Measurements from ENCODE around the gene GJA3.

Gene GJA3

DNA sequence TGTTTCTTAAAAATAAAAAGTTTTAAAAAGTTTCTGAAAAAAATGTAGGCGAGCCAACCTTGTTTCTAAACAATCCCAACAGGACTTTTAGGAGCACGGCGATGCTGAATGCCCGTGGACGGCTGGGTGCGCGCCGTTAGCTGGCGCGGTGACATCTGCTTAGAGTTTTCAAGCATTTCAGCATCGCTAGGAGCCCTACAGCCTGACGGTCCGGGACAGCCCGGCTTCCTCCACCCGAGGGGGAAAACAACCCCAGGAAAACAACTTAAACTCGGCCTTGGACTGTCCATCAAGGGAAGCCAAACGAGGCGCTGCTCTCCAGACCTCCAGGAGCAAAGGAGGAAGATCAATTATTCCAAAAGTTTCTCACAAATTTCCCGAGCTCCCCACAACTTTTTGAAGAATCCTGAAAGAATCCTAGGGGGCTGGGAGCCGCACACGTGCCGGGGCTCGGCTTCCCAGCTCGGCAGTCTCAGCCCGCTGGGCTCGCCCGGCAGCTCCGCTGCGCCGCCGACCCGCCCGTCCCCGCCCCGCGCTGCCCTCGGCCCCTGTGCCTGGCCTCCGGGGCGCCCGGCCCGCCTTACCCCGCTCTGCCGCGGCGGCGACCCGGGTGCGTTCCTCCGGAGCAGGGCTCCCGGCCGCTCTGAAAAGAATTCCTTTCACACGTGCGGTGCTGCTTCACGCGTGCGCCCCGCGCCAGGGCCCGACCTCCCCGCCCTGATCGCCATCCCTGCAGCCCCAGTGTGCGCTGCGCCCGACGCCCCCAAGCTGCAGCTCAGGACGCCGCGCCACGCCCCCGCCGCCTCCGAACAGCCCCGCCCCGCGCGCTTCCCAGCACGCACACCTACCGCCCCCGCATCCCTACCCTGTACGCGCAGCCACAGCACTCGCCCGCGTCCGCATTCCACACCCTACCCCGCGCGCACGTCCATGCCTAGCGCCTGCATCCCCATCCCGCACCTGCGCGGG lies at the start of gene GJA3:
Gene GJA3, minus strand, starts transcription at position 747 of the 969 bp plus-strand sequence. CDS start 17,764 bp downstream, outside the sequence.
- H3K4me1 Mint-ChIP-seq (ENCODE audit: low read depth) = peaks cover 21% of the 10 kb centered on the region

DNA sequence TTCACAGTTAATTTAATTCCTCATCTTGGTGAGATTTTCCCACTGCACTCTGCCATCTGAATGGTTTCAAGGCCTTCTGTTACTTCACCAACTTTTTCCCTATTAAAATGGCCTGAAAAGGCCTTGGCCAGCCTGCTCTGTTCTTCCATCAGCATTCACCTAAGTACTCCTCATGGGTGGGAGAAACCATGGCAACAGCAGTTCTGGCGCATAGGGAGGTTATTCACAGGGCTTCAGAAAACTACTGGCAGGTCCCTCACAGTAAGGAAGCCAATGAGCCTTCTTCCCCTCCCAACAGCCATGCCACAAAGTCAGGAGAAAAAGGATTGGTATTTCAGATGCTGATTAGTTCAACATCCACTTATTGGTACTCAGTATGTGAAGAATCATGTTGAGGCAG lies 49.1 kb upstream of the GJA3 start:
- Mint-ChIP-seq H3K9me3 (peaks cover 2% of the 10 kb centered on the region), H3K4me1 (ENCODE audit: low read depth) (no peaks in the 10 kb centered on the region), H3K27ac (no peak overlapping the region), H3K4me3 (no peak overlapping the region), H3K27me3 (peaks cover 27% of the 10 kb centered on the region), H3K36me3 (ENCODE audit: low read depth) (no peaks in the 10 kb centered on the region)
- DNase-seq = no peak

More for the DNA sequence above, at the start of gene GJA3:
- peaks cover 44% of the 10 kb centered on the region for H3K27me3 Mint-ChIP-seq
- H3K9me3 Mint-ChIP-seq = no peaks in the 10 kb centered on the region
- peak; percentile 75 for DNase-seq
- peak within 1 kb of the TSS; percentile 73 for H3K27ac Mint-ChIP-seq
- H3K4me3 Mint-ChIP-seq = peak within 1 kb of the TSS; percentile 82
- no peaks in the 10 kb centered on the region for H3K36me3 Mint-ChIP-seq (ENCODE audit: low read depth)

DNA sequence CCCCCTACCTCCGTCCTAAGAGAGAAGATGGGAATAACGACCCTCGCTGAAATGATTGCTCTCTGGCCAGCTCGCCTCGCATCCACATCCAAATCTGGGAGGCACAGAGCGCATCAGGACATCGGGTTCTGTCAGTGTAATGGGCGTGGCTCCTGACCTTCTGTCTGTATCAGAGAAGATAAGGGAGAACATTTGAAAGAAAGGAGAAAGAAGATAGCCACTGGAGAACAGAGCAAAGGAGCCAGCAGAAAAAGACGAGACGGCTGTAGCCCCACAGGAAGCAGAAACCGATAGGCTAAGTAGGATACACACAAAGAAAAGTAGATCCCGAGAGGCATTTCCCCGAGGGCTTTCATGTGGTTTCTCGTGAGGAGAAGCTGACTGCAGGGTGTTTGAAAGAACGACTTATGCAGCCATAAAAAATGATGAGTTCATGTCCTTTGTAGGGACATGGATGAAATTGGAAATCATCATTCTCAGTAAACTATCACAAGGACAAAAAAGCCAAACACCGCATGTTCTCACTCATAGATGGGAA lies 45.9 kb upstream of the GJA3 start:
- Mint-ChIP-seq H3K4me3 (no peak overlapping the region), H3K27ac (no peak overlapping the region), H3K27me3 (peaks cover 31% of the 10 kb centered on the region), H3K4me1 (ENCODE audit: low read depth) (no peaks in the 10 kb centered on the region), H3K36me3 (ENCODE audit: low read depth) (no peaks in the 10 kb centered on the region), H3K9me3 (peaks cover under 1% of the 10 kb centered on the region)
- no peak for DNase-seq

DNA sequence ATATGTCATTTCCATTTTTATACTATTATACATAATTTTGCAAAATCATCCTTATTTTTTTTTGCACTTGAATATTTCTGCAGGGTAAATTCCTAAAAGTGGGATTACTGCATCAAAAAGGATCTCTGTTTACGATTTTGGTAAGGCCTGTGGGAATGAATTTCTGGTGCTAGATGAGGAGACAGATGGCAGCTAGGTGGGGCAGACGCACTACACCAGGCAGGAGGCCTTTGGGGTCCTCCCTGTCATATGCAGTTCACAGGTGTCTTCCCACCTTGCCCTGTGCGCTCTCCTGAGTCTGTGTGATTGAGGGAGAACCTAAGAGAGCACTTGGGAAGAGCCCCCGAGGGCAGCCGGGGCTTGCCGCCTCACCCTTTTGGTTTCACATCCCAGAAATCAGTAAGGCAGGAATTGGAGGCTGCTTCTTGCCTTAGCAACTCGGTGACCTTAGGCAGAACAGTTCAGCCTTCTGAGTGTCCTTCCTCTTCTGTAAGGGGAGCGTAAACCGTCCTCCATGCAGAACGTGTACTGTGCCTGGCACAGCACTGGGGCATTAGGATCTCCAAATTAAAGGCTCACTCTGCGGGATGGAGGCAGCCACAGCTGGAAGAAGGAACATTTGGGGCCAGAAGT lies 45.3 kb upstream of the GJA3 start:
- Mint-ChIP-seq H3K27ac (no peak overlapping the region), H3K4me1 (ENCODE audit: low read depth) (no peaks in the 10 kb centered on the region), H3K36me3 (ENCODE audit: low read depth) (no peaks in the 10 kb centered on the region), H3K9me3 (peaks cover 2% of the 10 kb centered on the region), H3K27me3 (peaks cover 31% of the 10 kb centered on the region), H3K4me3 (no peak overlapping the region)
- DNase-seq = no peak

DNA sequence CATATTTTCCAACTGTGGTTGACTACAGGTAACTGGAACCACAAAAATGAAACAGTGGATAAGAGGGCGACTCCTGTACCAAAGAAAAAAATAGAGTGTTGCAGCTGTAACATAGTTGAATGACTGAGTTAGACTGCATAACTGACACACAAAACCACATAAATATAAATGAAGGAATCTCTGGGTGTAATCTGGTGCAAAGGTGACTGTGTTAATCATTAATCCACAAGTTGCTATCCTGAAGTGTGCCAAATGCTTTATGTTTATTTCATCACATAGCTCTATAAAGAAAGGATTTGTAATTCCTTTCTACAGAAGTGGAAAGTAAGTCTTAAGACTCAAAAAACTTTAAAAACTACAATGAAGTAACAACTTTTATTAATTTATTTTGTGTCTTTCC lies 37.9 kb upstream of the GJA3 start:
- peaks cover 41% of the 10 kb centered on the region for H3K27me3 Mint-ChIP-seq
- DNase-seq = no peak
- peaks cover 19% of the 10 kb centered on the region for H3K4me1 Mint-ChIP-seq (ENCODE audit: low read depth)
- H3K9me3 Mint-ChIP-seq = peaks cover 2% of the 10 kb centered on the region
- H3K36me3 Mint-ChIP-seq (ENCODE audit: low read depth) = no peaks in the 10 kb centered on the region
- no peak overlapping the region for H3K4me3 Mint-ChIP-seq
- H3K27ac Mint-ChIP-seq = no peak overlapping the region

DNA sequence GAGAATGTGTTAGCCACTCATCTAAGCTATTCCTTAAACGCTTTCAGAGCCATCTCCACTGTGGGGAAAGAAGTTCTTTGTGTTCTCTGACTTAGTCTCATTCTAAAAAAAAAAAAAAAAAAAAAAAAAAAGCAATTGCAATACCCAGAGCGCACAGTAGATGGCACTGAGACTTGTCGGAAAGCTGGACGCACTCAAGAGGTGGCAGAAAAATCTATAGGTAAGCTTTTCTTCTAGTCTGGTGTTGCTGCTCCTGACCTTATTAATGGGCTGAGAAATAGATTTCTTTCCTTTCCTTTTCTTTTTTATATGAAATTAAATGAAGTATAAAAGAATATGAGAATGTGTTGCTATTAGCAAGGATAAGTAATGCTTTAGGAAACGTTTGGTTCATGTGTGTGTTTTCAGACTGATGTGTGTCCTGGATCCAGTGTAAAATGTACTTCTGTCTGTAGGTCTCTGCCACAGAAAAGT lies 36.5 kb upstream of the GJA3 start:
- Mint-ChIP-seq H3K27ac (no peak overlapping the region), H3K4me3 (no peak overlapping the region), H3K4me1 (ENCODE audit: low read depth) (peaks cover 21% of the 10 kb centered on the region), H3K27me3 (peaks cover 42% of the 10 kb centered on the region), H3K9me3 (peaks cover 2% of the 10 kb centered on the region), H3K36me3 (ENCODE audit: low read depth) (no peaks in the 10 kb centered on the region)
- DNase-seq = no peak

DNA sequence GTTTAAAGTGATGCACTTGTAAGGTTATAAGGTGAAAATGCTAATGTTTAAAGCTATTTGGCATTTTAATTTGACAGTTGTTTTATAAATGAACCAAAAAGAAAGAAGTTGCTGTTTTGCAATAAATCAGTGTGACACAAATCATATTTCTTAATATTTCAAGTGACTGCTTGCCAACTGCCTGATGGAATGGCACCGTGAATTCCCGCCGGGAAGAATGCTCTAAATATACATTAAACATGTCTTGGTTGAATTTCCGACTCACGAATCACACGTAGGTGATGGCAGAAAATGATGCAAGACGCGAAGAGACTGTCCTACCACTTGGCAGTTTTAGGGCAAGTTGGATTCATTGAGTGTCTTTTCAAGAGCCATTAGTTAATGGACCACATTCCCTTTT lies 34.9 kb upstream of the GJA3 start:
- H3K9me3 Mint-ChIP-seq = no peaks in the 10 kb centered on the region
- no peak overlapping the region for H3K27ac Mint-ChIP-seq
- H3K27me3 Mint-ChIP-seq = peaks cover 56% of the 10 kb centered on the region
- no peak overlapping the region for H3K4me3 Mint-ChIP-seq
- no peaks in the 10 kb centered on the region for H3K36me3 Mint-ChIP-seq (ENCODE audit: low read depth)
- DNase-seq = no peak
- peaks cover 27% of the 10 kb centered on the region for H3K4me1 Mint-ChIP-seq (ENCODE audit: low read depth)

DNA sequence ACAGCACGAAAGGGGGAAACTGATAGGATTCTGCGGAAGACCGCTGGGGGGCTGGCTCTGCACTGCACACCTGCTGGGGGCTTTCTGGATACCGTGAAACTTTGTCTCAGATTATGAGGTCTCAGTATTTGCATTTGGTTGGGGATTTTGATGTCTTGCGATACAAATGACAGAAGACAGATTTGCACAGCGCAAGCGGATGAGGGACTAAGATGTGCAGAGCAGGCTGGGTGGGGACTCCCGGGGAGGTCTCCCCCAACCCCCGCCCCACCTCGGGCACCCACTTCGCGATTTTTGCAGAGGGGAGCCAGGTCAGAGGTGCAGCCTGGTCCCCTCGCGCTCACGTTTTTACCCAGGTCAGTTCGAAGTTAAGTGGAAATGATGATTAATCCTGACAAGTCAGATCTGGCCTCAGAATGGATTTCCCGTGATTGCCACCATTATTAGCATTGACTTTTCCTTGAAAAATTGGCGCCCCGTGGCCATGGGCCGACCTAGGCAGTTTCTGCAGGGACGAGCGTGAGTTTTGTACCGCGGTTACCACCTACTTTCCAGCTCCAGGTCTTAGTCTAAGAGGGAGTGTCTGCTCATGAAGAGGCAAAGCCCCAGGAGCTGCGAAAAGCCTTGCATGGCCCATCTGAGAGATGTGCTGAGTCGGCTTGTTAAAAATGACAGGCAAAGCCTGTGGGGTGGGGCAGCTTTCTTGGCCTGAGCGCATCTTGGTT lies 33.2 kb upstream of the GJA3 start:
- Mint-ChIP-seq H3K4me3 (peak overlapping the region; percentile 68), H3K27me3 (peaks cover 66% of the 10 kb centered on the region), H3K4me1 (ENCODE audit: low read depth) (peaks cover 24% of the 10 kb centered on the region), H3K36me3 (ENCODE audit: low read depth) (no peaks in the 10 kb centered on the region), H3K27ac (no peak overlapping the region), H3K9me3 (no peaks in the 10 kb centered on the region)
- DNase-seq = peak; percentile 57

DNA sequence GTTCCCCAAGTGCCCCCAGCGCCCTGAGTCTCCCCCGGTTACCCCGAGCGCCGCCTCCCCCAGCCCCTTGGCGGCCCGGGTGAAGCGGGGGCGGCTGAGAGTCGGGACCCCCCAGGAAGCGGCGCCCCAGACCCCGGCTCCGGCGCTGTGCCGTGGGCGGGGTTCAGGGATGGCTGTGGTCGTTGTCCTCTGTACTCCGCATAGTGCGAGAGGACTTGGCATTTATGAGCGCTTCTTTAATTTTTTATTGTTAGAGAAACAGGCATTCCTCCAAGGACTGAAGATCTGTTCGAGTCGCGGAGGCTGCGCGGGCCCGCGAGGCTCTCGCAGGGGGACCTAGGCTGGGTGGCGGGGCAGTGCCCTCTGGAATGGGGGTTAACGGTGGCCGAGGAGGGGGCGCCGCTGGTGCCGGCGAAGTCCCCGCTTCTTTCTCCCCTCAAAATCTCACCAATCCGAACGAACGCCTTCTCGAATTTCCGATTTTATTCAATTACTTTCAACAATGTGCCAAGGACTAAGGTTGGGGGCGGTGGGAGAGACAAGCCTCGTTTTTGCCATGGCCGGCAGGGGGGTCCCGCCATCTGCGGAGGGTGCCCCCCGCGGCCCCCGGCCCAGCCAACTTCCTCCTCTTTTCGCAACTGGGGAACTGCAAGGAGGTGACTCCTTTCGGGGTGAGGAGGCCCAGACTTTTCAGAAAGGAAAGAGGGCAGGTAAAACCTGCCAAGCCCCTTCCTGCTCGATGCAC lies 32.5 kb upstream of the GJA3 start:
- H3K36me3 Mint-ChIP-seq (ENCODE audit: low read depth) = no peaks in the 10 kb centered on the region
- peaks cover 65% of the 10 kb centered on the region for H3K27me3 Mint-ChIP-seq
- H3K4me3 Mint-ChIP-seq = peak overlapping the region; percentile 68
- no peak overlapping the region for H3K27ac Mint-ChIP-seq
- peaks cover 24% of the 10 kb centered on the region for H3K4me1 Mint-ChIP-seq (ENCODE audit: low read depth)
- DNase-seq = peak; percentile 52
- H3K9me3 Mint-ChIP-seq = no peaks in the 10 kb centered on the region

DNA sequence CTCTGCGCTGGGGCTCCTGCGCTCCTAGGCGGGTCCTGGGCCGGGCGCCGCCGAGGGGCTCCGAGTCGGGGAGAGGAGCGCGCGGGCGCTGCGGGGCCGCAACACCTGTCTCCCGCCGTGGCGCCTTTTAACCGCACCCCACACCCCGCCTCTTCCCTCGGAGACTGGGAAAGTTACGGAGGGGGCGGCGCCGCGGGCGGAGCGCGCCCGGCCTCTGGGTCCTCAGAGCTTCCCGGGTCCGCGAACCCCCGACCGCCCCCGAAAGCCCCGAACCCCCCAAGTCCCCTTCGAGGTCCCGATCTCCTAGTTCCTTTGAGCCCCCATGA lies 31.9 kb upstream of the GJA3 start, which contains the start of gene GJB2:
Gene GJB2, minus strand, starts transcription at position 103 of the 326 bp plus-strand sequence. CDS start 3,357 bp downstream, outside the sequence.
- H3K27ac Mint-ChIP-seq = no peak within 1 kb of the TSS
- DNase-seq = no peak
- H3K4me1 Mint-ChIP-seq (ENCODE audit: low read depth) = peaks cover 24% of the 10 kb centered on the region
- H3K9me3 Mint-ChIP-seq = no peaks in the 10 kb centered on the region
- H3K27me3 Mint-ChIP-seq = peaks cover 65% of the 10 kb centered on the region
- no peaks in the 10 kb centered on the region for H3K36me3 Mint-ChIP-seq (ENCODE audit: low read depth)
- peak within 1 kb of the TSS; percentile 68 for H3K4me3 Mint-ChIP-seq

DNA sequence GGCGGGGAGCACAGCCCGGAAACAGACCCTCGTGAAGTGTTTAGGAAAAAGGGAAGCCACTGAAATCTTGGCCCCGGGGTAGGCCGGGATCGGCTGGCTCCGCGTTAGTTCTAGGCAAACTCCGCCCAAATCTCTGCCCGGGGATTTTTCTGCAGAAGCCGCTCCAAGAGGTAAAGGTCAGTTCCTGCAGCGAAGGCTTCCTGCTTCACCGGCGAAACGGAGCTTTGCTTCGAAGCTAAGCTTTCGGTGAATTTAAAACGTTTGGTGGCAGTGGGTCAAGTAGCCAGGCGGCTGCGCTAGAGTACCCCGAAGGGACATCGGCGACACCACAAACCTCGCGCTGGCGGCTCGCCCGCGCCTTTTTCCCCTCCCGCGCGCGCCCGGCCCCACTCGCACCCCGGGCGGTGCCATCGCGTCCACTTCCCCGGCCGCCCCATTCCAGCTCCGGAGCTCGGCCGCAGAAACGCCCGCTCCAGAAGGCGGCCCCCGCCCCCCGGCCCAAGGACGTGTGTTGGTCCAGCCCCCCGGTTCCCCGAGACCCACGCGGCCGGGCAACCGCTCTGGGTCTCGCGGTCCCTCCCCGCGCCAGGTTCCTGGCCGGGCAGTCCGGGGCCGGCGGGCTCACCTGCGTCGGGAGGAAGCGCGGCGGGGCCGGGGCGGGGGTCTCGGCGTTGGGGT lies 31.4 kb upstream of the GJA3 start:
- peaks cover 24% of the 10 kb centered on the region for H3K4me1 Mint-ChIP-seq (ENCODE audit: low read depth)
- H3K4me3 Mint-ChIP-seq = peak overlapping the region; percentile 66
- H3K27ac Mint-ChIP-seq = no peak overlapping the region
- no peaks in the 10 kb centered on the region for H3K9me3 Mint-ChIP-seq
- peak; percentile 44 for DNase-seq
- no peaks in the 10 kb centered on the region for H3K36me3 Mint-ChIP-seq (ENCODE audit: low read depth)
- H3K27me3 Mint-ChIP-seq = peaks cover 65% of the 10 kb centered on the region

DNA sequence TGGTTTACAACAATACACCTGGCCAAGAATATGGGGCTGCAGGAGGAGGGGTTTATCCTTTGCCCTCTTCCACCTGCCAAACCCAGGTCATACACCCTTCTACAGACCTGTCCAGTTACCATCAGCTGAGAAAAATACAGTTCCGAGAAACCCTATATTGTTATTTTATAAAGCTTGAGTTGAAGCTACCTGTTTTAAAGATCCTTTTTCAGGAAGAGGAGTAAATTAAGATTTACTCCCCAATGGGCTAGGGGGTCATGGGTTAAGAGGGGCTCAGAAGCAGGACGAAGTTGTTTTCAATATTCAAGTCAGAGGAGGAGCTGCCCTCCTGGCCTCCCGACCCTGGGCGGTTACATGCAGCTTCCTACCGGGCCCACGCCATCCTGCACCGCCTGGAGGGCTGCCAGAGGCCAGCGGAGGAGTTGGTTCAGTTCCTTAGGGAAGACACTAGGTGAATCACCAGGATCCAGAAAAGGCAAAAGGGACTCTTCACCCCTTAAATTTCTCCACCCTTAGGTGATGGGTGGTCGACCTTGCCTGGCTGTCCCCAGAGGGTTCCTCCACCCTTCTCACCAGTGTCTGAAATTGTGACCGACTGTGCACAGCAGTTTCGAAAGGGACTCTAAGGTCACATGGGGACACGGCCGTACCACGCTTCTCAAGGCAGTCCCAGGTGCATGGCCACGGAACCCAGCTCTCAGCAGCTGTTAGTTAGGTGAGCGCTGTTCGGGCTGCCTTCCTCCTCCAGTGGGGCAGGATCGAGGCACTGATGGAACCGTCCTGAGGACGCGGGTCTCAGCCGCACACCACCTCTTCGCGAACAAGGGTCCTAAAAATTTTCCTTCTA lies 30.7 kb upstream of the GJA3 start:
- peaks cover 57% of the 10 kb centered on the region for H3K27me3 Mint-ChIP-seq
- no peaks in the 10 kb centered on the region for H3K36me3 Mint-ChIP-seq (ENCODE audit: low read depth)
- no peaks in the 10 kb centered on the region for H3K9me3 Mint-ChIP-seq
- peak overlapping the region; percentile 66 for H3K4me3 Mint-ChIP-seq
- no peak for DNase-seq
- peaks cover 20% of the 10 kb centered on the region for H3K4me1 Mint-ChIP-seq (ENCODE audit: low read depth)
- no peak overlapping the region for H3K27ac Mint-ChIP-seq

Data from activated T-cell treated with anti-CD3 and anti-CD28 coated beads, Interleukin-2, amount 50 U/mL, for 24 hours (primary cell).